RCC 7860 (cell line): ENCODE data around the gene MED27.

Experiments used
- DNase-seq: peaks from one replicate; pipeline ENCODE4 v3.0.0-alpha.2; 2015; ENCODE audit warnings: low spot score
- FAIRE-seq: peaks from 2 replicates; lab custom pipeline; 2012; peaks lifted over from hg19 to GRCh38; lab: Jason Lieb, UNC

MED27 gene

GRCh38 chr9:131840751-131841702 lies 238.6 kb downstream of the MED27 start:
- no peak for DNase-seq
- no peak for FAIRE-seq

- no peak for FAIRE-seq
- DNase-seq: no peak
These were observed 239.4 kb downstream of the MED27 start for GRCh38 chr9:131840220-131840619.

- DNase-seq (peak; percentile 64), FAIRE-seq (peak; percentile 70)
These were observed 240.2 kb downstream of the MED27 start for GRCh38 chr9:131839281-131840084.

GRCh38 chr9:131838530-131839280 lies 241.0 kb downstream of the MED27 start:
- DNase-seq (no peak), FAIRE-seq (no peak)

- FAIRE-seq (no peak), DNase-seq (no peak)
These were observed 241.8 kb downstream of the MED27 start for GRCh38 chr9:131837836-131838235.

GRCh38 chr9:131837316-131837715 lies 242.4 kb downstream of the MED27 start:
- FAIRE-seq (no peak), DNase-seq (no peak)

- FAIRE-seq (no peak), DNase-seq (no peak)
These were observed 242.9 kb downstream of the MED27 start for GRCh38 chr9:131836607-131837315.

GRCh38 chr9:131836021-131836420 lies 243.6 kb downstream of the MED27 start:
- DNase-seq (no peak), FAIRE-seq (no peak)

GRCh38 chr9:131835151-131835910 lies 244.3 kb downstream of the MED27 start:
- DNase-seq (no peak), FAIRE-seq (no peak)

GRCh38 chr9:131834721-131835120 lies 244.9 kb downstream of the MED27 start:
- FAIRE-seq (no peak), DNase-seq (no peak)

- FAIRE-seq (no peak), DNase-seq (peak; percentile 38)
These were observed 245.8 kb downstream of the MED27 start for GRCh38 chr9:131833906-131834305.

- FAIRE-seq: no peak
These were observed 246.6 kb downstream of the MED27 start for GRCh38 chr9:131833083-131833482.

GRCh38 chr9:131831380-131832165 lies 248.1 kb downstream of the MED27 start:
- FAIRE-seq (no peak), DNase-seq (no peak)

More at GRCh38 chr9:131833083-131833482, 246.6 kb downstream of the MED27 start:
- no peak for DNase-seq

- DNase-seq (no peak), FAIRE-seq (no peak)
These were observed 251.8 kb downstream of the MED27 start for GRCh38 chr9:131827821-131828369.

- no peak for FAIRE-seq
- no peak for DNase-seq
These were observed 252.6 kb downstream of the MED27 start for GRCh38 chr9:131826966-131827525.

GRCh38 chr9:131826053-131826452 lies 253.6 kb downstream of the MED27 start:
- FAIRE-seq: no peak
- no peak for DNase-seq

GRCh38 chr9:131824953-131825495 lies 254.6 kb downstream of the MED27 start:
- DNase-seq: no peak
- FAIRE-seq: no peak

GRCh38 chr9:131824155-131824594 lies 255.5 kb downstream of the MED27 start:
- FAIRE-seq (no peak), DNase-seq (no peak)
